ENCODE data around the gene MSI2.

Gene MSI2

DNA sequence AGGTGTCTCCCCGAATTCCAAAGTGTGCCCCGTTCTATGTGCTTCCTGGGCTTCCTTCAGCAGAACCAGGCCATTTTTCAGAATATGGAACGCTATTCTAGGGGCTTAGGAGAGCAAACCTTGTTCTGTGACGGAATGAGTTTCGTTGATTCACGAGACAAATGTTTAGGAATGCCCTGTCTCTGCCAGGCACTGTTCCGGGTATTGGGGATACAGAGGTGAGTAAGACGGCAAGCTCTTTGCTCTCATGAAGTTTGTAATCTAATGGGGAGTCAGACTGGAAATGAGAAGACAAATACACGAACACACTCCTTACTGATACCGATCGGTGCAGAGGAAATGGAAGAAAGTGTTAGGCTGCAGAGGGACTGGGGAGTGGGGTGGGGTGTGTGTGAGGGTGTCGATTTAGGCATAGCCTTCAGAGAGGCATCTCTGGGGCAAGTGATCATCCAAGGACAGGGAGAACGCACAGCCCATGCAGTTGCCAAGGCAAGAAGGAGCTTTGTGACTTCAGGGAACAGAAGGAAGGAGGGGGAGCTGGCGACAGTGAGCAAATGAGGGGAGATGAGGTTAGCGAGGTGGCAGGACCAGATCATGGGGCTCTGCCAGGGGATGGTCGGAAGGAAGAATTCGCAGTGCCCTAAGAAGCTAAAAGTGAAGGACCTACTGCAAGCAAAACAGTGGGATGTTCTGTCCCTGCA is 189.6 kb downstream of the MSI2 start:
- no peak for DNase-seq
- H3K4me3 ChIP-seq (ENCODE audit: low read depth, low read length) = no peak overlapping the region
- no peaks in the 10 kb centered on the region for H3K27me3 ChIP-seq (ENCODE audit: insufficient read depth, low read depth, severe bottlenecking)
- no peak overlapping the region for H3K27ac ChIP-seq
- no peaks in the 10 kb centered on the region for H3K9me3 ChIP-seq (ENCODE audit: severe bottlenecking)
- H3K36me3 ChIP-seq = peaks cover 18% of the 10 kb centered on the region
- TF ChIP-seq, protein P1, sequence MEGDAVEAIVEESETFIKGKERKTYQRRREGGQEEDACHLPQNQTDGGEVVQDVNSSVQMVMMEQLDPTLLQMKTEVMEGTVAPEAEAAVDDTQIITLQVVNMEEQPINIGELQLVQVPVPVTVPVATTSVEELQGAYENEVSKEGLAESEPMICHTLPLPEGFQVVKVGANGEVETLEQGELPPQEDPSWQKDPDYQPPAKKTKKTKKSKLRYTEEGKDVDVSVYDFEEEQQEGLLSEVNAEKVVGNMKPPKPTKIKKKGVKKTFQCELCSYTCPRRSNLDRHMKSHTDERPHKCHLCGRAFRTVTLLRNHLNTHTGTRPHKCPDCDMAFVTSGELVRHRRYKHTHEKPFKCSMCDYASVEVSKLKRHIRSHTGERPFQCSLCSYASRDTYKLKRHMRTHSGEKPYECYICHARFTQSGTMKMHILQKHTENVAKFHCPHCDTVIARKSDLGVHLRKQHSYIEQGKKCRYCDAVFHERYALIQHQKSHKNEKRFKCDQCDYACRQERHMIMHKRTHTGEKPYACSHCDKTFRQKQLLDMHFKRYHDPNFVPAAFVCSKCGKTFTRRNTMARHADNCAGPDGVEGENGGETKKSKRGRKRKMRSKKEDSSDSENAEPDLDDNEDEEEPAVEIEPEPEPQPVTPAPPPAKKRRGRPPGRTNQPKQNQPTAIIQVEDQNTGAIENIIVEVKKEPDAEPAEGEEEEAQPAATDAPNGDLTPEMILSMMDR (IDR thresholded peaks at IDR 0.05; ENCODE audit: low read depth, low read length) = no peak

DNA sequence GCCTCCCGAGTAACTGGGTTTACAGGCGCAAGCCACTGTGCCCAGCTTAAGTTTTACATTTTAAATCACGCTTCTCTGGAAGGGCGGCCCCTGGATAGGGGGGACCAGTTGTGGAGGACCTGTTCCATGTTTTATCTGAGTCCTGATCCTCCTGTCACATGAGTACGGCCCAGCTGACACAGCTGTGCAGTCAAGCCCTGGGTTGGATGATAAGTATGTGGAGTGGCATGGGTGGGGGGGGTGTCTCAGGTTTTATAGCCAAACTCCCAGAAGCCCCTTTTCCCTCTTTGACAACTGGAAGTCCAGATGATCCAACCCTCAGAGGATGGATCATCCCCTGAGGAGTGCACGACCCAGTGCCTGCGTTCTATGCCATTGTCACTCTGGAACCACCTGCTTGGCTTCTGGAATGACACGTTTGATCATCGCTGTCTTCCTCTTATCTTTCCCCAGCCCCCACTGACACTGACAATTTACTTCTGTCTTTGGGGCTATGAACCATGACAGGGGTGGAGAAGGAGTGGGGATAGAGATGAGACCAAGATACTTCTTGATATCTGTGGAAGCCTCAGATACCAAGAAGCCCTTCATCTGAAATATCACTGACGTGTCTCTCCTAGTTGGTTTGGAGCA is 191.2 kb downstream of the MSI2 start:
- no peaks in the 10 kb centered on the region for H3K9me3 ChIP-seq (ENCODE audit: severe bottlenecking)
- H3K4me3 ChIP-seq (ENCODE audit: low read depth, low read length) = no peak overlapping the region
- H3K36me3 ChIP-seq = peaks cover 34% of the 10 kb centered on the region
- no peak for DNase-seq
- H3K27ac ChIP-seq = no peak overlapping the region
- TF ChIP-seq, protein P1 (IDR thresholded peaks at IDR 0.05; ENCODE audit: low read depth, low read length) = no peak
- H3K27me3 ChIP-seq (ENCODE audit: insufficient read depth, low read depth, severe bottlenecking) = no peaks in the 10 kb centered on the region

DNA sequence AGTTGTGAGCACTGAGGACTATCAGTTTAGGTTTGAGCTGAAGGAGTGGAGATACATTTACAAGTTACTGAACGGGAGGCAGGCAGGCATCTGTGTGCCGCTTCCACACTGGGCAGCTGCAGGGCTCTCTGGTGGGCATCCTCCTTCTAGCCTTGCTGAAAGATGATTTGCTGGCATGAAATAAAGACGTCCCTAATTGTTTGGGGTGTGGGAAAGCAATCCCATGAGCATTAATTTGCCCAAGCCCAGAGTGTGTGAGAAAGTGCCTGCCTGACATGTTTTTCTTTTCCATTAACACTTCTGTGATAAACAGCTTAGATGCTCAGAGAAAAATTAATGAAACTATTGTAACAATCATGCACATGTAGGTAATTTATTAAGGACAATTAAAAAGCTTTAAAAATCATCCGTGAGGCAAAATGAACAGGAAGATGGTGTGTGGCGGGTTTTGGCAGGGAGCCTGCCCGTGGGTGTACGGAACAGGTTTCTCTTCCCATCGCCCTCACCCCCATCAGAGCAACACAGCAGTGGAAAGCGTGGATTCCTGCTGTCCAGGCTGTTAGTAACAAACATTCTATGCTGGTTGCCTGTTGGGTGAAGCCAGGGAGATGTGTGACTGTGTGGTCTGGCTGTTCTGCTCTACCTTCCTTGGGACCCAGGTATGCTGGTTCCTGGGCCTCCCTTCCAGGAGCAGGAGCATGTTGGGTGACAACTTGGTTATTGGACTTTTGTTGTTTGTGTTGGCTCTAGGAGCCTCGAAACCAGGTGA is 191.9 kb downstream of the MSI2 start:
- TF ChIP-seq, protein P1 (IDR thresholded peaks at IDR 0.05; ENCODE audit: low read depth, low read length) = no peak
- no peaks in the 10 kb centered on the region for H3K27me3 ChIP-seq (ENCODE audit: insufficient read depth, low read depth, severe bottlenecking)
- H3K36me3 ChIP-seq = peaks cover 39% of the 10 kb centered on the region
- H3K4me3 ChIP-seq (ENCODE audit: low read depth, low read length) = no peak overlapping the region
- no peak for DNase-seq
- no peaks in the 10 kb centered on the region for H3K9me3 ChIP-seq (ENCODE audit: severe bottlenecking)
- H3K27ac ChIP-seq = no peak overlapping the region

DNA sequence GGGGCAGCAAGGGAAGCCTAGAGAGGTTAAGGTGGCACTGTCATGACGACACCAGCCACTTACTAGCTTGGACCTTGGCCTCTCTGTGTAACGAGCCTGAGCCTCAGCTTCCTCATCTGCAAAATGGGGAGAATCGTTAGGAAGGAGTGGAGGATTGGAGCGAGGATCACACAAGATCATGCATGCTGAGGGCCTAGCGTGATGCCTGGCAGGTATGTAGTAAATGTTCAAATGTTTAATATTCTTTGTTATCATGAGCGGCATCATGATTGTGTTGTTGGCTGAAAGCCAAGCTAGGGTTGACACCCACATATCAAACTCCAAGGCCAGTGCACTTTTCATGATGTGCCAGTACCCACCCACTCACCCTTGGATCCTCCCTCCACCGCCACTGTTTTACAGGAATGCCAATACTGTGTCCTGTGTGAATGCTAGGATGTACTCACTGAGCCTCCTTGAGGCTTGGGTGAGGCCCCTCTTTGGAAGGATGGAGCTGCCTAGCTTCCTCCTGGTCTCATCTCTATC is 192.5 kb downstream of the MSI2 start:
- no peak overlapping the region for H3K27ac ChIP-seq
- no peak overlapping the region for H3K4me3 ChIP-seq (ENCODE audit: low read depth, low read length)
- DNase-seq = no peak
- H3K9me3 ChIP-seq (ENCODE audit: severe bottlenecking) = no peaks in the 10 kb centered on the region
- H3K36me3 ChIP-seq = peaks cover 45% of the 10 kb centered on the region
- TF ChIP-seq, protein P1 (IDR thresholded peaks at IDR 0.05; ENCODE audit: low read depth, low read length) = no peak
- no peaks in the 10 kb centered on the region for H3K27me3 ChIP-seq (ENCODE audit: insufficient read depth, low read depth, severe bottlenecking)

DNA sequence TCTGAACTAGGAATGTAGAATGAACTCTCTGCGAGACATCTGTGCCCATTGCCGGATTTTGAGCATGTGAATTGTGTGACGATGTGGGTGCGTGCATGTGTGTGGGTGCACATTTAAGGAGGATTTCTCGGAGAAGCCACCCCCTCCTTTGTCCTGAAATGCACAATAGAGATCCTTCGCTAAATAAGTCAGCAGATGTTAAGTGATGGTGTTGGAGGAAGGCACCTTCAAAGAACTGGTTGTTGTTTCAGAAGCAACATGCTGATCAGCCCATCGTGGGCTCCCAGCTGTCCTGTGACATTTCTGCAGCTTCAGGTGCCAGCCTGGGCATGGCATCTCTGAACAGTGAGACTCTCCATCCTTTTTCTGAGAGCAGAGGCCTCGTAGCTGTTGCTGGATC is 194.9 kb downstream of the MSI2 start:
- no peak for DNase-seq
- Histone ChIP-seq H3K36me3 (peaks cover 59% of the 10 kb centered on the region), H3K9me3 (ENCODE audit: severe bottlenecking) (no peaks in the 10 kb centered on the region), H3K4me3 (ENCODE audit: low read depth, low read length) (no peak overlapping the region), H3K27ac (no peak overlapping the region), H3K27me3 (ENCODE audit: insufficient read depth, low read depth, severe bottlenecking) (no peaks in the 10 kb centered on the region)
- TF ChIP-seq, protein P1 (IDR thresholded peaks at IDR 0.05; ENCODE audit: low read depth, low read length) = no peak
